Parathyroid adenoma (tissue), 2 donors: ENCODE data around the gene CLPTM1.

Experiments
- H2AFZ ChIP-seq: fragments of 300-600 bp; sonication (generic); one replicate; pipeline ENCODE4 v1.7.0; 2017; ENCODE audit warnings: antibody characterized with exemption, mild to moderate bottlenecking
- H3K27ac ChIP-seq: fragments of 300-600 bp; sonication (generic); one replicate; pipeline ENCODE4 v1.7.0; 2017
- H3K27me3 ChIP-seq: fragments of 300-600 bp; sonication (generic); one replicate; pipeline ENCODE4 v1.7.0; 2017; ENCODE audit warnings: low read length; ENCODE audit not compliant: control insufficient read depth, insufficient read depth
- H3K36me3 ChIP-seq: fragments of 300-600 bp; sonication (generic); one replicate; pipeline ENCODE4 v1.7.0; 2017; ENCODE audit warnings: low read length; ENCODE audit not compliant: control insufficient read depth, insufficient read depth
- H3K4me1 ChIP-seq: fragments of 300-600 bp; sonication (generic); one replicate; pipeline ENCODE4 v1.7.0; 2017; ENCODE audit warnings: control low read depth
- H3K4me2 ChIP-seq: fragments of 300-600 bp; sonication (generic); one replicate; pipeline ENCODE4 v1.7.0; 2017; ENCODE audit warnings: low read length
- H3K4me3 ChIP-seq: fragments of 300-600 bp; sonication (generic); one replicate; pipeline ENCODE4 v1.7.0; 2017; ENCODE audit warnings: low read depth, low read length
- H3K79me2 ChIP-seq: fragments of 300-600 bp; sonication (generic); one replicate; pipeline ENCODE4 v1.7.0; 2017; ENCODE audit warnings: control low read depth
- H3K9ac ChIP-seq: fragments of 300-600 bp; sonication (generic); one replicate; pipeline ENCODE4 v1.7.0; 2017; ENCODE audit warnings: mild to moderate bottlenecking
- H3K9me3 ChIP-seq: fragments of 300-600 bp; sonication (generic); one replicate; pipeline ENCODE4 v1.7.0; 2017; ENCODE audit warnings: low read length; ENCODE audit not compliant: control insufficient read depth
- CTCF ChIP-seq: fragments of 300-600 bp; sonication (generic); IDR thresholded peaks from one replicate; pipeline ENCODE4 v1.7.0; 2017; ENCODE audit warnings: antibody characterized with exemption, mild to moderate bottlenecking
- donor health status: primary hyperparathyroidism.

Gene CLPTM1

GRCh38 chr19:44947041-44947581, 8.1 kb upstream of the CLPTM1 start:
- Histone ChIP-seq H3K27ac (no peak overlapping the region), H3K4me1 (no peaks in the 10 kb centered on the region), H3K4me3 (no peak overlapping the region), H3K9me3 (no peaks in the 10 kb centered on the region), H3K9ac (no peak overlapping the region), H2AFZ (no peak overlapping the region), H3K79me2 (peaks cover 7% of the 10 kb centered on the region), H3K4me2 (no peak overlapping the region), H3K27me3 (no peaks in the 10 kb centered on the region), H3K36me3 (no peaks in the 10 kb centered on the region)
- TF ChIP-seq CTCF = no peak

GRCh38 chr19:44948237-44948636, 6.9 kb upstream of the CLPTM1 start:
- Histone ChIP-seq H3K4me3 (no peak overlapping the region), H3K27ac (no peak overlapping the region), H3K79me2 (peaks cover 11% of the 10 kb centered on the region), H3K4me2 (no peak overlapping the region), H3K9me3 (no peaks in the 10 kb centered on the region), H3K4me1 (no peaks in the 10 kb centered on the region), H3K36me3 (no peaks in the 10 kb centered on the region), H3K9ac (no peak overlapping the region), H2AFZ (no peak overlapping the region), H3K27me3 (no peaks in the 10 kb centered on the region)
- no peak for TF ChIP-seq CTCF

- Histone ChIP-seq H3K4me2 (no peak overlapping the region), H3K27me3 (no peaks in the 10 kb centered on the region), H2AFZ (no peak overlapping the region), H3K36me3 (no peaks in the 10 kb centered on the region), H3K27ac (no peak overlapping the region), H3K4me3 (no peak overlapping the region), H3K9me3 (no peaks in the 10 kb centered on the region), H3K4me1 (no peaks in the 10 kb centered on the region), H3K79me2 (peaks cover 17% of the 10 kb centered on the region), H3K9ac (no peak overlapping the region)
- TF ChIP-seq CTCF = no peak
Observed at GRCh38 chr19:44948763-44949374, 6.3 kb upstream of the CLPTM1 start.

GRCh38 chr19:44949550-44949949, 5.6 kb upstream of the CLPTM1 start:
- H3K4me2 ChIP-seq = no peak overlapping the region
- H3K36me3 ChIP-seq = no peaks in the 10 kb centered on the region
- no peaks in the 10 kb centered on the region for H3K27me3 ChIP-seq
- no peak overlapping the region for H3K27ac ChIP-seq
- no peak overlapping the region for H3K9ac ChIP-seq
- no peak for TF ChIP-seq CTCF
- no peaks in the 10 kb centered on the region for H3K4me1 ChIP-seq
- peaks cover 22% of the 10 kb centered on the region for H3K79me2 ChIP-seq
- no peaks in the 10 kb centered on the region for H3K9me3 ChIP-seq
- no peak overlapping the region for H3K4me3 ChIP-seq
- H2AFZ ChIP-seq = no peak overlapping the region
